ENCODE results near the gene SPN.
"Not testable (repeated sequence)": the region's sequence is repeated elsewhere in the genome, so short reads cannot be mapped to it uniquely, and the experiment has no call there.

SPN gene

DNA sequence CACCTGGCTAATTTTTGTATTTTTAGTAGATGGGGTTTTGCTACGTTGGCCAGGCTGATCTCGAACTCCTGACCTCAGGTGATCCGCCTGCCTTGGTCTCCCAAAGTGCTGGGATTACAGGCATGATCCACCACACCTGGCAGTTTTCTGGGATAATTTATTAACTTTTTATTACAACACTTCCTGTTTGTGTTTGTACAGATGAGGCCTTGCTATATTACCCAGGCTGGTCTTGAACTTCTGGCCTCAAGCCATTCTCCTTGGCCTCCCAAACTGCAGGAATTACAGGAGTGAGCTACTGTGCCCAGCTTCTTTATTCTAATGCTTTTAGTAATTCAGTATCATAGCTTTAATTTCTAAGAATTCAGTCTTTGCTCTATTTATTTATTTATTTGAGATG, 16.1 kb upstream of the SPN start:
- no peak for DNase-seq (ENCODE audit: low read depth)

DNA sequence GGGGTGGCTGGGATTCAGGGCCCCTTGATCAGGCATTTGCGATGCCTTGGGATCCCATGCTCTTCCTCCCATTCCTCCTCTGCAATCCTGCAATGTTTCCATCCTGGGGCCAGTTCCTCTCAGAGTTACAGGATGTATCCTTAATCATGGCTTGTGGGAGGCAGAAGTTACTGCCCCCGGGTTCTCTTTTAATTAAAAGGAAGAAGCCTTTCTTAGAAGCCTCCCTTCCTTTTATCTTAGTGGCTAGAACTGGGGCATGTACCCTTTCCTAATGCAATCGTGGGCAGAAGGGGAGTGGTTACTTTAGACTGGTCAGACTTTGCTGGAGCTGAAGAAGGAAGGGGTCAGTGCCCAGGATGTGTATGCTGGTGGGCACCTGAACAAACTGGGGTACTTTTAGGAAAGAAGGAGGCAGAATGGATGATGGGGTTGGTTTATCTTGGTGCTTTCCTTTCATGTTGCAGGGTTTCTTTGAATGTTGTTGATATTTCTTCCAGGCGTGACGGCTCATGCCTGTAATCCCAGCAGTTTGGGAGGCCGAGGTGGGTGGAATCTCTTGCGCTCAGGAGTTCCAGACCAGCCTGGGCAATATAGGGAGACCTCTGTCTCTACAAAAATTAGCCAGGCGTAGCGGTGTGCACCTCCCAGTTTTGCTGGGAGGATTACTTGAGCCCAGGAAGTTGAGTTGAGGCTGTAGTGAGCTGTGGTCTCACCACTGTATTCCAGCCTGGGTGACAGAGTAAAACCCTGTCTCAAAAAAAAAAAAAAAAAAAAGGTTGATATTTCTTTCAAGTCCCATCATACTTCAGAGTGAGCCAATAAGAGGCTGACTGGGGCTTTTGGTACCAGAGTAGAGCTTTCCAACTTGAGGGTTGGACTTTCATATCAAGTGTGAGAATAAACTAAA, 13.2 kb upstream of the SPN start:
- no peak for DNase-seq (ENCODE audit: low read depth)

DNA sequence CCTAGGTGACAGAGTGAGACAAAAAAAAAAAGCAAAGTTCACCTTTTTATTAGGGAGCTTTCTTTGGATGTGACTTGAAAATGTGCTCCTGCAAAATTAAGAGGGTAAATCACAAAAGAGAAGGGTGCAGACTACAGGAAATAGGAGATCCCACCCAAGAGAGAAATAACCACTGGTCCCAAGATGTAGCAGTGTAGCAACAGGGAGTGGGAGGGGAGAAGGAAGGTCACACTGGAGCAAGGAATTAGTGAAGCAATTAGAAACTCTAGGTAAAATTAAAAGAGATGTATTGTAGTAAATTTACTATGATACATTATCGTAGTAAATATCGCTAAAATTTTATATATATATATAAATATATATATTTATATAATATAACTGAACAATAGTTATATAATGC, 12.3 kb upstream of the SPN start:
- no peak for DNase-seq (ENCODE audit: low read depth)

DNA sequence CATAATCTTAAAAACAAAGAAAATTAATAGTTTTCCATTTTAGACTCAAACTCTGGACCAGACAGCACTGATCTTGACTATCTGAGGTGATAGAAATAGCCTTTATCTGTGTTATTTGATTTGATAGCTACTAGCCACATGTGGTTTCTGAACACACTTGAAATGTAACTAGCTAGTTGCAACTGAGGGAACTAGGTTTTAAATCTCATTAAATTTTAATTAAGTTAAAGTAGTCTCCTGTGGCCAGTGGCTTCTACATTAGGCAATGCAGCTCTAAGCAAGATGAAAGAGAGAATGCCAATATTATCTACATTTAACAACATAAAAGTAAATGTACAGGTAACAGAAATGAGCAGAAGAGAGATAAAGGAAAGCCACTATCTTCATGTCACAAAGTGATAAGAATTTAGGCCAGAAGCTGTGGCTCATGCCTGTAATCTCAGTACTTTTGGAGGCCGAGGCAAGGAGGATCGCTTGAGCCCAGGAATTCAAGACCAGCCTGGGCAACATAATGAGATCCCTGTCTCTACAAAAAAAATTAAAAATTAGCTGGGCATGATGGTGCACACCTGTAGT, 11.2 kb upstream of the SPN start:
- DNase-seq (ENCODE audit: low read depth): no peak

DNA sequence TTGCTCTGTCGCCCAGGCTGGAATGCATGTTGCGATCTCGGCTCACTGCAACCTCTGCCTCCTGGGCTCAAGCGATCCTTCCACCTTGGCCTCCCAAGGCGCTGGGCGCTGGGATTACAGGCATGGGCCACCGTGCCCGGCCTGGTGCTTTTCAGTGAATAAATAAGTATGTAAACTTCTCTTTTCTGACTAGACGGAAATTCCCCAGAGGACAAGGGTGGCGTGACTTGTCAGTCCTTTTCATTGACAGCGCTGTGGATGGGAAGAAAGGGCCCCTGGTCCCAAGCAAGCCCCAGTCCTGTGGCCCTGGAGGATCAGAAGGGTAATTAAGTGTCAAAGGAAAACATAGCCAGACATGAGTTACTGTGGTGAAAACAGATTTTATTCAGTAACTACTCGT, 9.6 kb upstream of the SPN start:
- no peak for DNase-seq (ENCODE audit: low read depth)

DNA sequence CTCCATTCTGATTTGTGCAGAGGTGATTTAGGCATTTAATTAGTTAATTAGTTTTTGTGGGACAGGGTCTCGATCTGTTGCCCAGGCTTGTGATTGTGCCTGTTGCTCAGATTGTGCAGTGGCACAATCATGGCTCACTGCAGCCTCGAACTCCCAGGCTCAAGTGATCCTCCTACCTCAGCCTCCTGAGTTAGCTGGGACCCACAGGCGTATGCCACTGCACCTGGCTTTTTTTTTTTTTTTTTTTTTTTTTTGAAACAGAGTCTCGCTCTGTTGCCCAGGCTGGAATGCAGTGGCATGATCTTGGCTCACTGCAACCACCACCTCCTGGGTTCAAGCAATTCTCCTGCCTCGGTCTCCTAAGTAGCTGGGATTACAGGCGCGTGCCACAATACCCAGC, 9.2 kb upstream of the SPN start:
- not testable (repeated sequence) for DNase-seq (ENCODE audit: low read depth)

DNA sequence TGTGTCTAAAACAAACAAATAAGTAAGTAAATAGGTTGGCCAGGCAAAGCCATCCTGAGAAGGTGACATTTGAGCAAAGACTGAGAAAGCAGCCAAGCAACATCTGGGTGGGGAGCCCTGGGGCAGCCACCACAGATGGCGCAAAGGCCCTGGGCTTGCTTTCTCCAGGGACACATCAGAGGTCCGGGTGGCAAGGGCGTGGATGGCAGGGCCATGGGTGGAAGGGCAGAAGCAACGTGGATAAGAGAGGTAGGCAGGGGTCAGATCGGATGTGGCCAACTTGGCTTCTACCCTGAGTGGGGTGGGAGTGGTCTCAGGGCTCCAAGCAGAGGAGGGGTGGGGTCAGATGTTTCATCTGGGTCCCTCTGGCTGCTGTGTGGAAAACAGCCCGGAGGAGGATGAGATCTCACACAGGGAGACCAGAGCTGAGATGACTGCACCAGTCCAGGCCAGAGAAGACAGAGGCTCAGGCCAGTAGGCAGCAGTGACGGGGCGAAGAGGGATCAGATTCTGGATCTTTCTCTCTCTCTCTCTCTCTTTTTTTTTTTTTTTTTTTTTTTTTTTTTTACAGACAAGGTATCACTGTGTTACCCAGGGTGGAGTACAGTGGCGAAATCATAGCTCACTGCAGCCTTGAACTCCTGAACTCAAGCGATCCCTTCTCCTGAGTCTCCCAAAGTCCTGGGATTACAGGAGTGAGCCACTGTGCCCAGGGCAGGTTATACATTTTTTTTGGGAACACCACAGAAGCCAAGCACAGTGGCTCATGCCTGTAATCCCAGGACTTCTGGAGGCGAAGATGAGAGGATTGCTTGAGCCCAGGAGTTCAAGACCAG, 6.1 kb upstream of the SPN start:
- DNase-seq (ENCODE audit: low read depth): no peak

DNA sequence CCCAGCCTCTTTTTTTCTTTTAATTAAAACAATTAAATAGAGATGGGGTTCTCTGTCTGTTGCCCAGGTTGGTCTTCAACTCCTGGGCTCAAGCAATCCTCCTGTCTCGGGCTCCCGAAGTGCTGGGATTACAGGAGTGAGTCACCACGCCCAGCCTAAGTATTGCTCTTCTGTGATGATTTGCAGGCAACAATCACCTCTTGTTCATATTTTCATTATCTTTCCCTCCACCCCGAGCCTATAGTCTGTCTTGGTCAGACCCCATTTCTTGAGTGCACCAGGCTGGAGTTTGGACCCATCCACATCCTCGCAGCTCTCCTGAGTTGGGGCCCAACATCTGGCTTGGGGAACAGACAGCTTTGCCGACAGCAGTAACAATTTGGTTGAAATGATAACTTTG, 4.3 kb upstream of the SPN start:
- DNase-seq (ENCODE audit: low read depth): no peak

DNA sequence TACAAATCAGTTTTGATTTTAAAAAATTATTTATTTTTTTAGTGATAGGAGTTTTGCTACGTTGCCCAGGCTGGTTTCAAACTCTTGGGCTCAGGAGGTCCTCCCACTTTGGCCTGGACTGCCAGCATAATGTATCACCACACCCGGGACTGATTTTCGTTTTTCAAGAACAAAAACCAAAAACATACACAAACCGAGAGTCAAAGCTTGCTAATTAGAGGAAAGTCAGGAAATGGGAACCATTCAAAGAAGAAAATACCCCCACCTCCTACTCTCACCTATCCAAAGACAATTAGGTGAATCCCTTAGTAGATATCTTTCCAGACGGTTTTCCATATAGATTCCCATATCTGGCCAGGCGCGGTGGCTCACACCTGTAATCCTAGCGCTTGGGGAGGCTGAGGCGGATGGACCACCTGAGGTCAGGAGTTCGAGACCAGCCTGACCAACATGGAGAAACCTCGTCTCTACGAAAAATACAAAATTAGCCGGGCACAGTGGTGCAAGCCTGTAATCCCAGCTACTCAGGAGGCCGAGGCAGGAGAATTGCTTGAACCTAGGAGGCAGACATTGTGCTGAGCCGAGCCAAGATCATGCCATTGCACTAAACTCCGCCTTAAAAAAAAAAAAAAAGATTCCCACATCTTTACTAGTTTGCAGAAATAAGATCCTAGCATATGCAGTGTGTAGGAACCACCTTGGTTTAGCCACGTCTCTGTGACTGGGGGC, 883 bp upstream of the SPN start:
- DNase-seq (ENCODE audit: low read depth): no peak

DNA sequence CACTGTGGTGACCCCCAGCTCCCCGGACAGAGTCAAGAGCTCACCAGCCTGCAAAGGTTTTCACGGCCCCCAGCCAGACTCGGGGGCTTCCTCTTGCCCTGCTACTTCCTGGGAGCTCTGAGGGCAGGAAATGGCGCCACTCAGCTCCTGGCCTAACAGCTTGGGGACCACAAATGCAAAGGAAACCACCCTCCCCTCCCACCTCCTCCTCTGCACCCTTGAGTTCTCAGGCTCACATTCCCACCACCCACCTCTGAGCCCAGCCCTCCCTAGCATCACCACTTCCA, 375 bp upstream of the SPN start:
- no peak for DNase-seq (ENCODE audit: low read depth)

DNA sequence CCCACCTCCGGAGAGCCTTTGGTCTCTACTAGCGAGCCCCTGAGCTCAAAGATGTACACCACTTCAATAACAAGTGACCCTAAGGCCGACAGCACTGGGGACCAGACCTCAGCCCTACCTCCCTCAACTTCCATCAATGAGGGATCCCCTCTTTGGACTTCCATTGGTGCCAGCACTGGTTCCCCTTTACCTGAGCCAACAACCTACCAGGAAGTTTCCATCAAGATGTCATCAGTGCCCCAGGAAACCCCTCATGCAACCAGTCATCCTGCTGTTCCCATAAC, 702 bp downstream of the SPN start:
- DNase-seq (ENCODE audit: low read depth): no peak

DNA sequence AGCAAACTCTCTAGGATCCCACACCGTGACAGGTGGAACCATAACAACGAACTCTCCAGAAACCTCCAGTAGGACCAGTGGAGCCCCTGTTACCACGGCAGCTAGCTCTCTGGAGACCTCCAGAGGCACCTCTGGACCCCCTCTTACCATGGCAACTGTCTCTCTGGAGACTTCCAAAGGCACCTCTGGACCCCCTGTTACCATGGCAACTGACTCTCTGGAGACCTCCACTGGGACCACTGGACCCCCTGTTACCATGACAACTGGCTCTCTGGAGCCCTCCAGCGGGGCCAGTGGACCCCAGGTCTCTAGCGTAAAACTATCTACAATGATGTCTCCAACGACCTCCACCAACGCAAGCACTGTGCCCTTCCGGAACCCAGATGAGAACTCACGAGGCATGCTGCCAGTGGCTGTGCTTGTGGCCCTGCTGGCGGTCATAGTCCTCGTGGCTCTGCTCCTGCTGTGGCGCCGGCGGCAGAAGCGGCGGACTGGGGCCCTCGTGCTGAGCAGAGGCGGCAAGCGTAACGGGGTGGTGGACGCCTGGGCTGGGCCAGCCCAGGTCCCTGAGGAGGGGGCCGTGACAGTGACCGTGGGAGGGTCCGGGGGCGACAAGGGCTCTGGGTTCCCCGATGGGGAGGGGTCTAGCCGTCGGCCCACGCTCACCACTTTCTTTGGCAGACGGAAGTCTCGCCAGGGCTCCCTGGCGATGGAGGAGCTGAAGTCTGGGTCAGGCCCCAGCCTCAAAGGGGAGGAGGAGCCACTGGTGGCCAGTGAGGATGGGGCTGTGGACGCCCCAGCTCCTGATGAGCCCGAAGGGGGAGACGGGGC, 1.3 kb downstream of the SPN start:
- DNase-seq (ENCODE audit: low read depth): no peak

DNA sequence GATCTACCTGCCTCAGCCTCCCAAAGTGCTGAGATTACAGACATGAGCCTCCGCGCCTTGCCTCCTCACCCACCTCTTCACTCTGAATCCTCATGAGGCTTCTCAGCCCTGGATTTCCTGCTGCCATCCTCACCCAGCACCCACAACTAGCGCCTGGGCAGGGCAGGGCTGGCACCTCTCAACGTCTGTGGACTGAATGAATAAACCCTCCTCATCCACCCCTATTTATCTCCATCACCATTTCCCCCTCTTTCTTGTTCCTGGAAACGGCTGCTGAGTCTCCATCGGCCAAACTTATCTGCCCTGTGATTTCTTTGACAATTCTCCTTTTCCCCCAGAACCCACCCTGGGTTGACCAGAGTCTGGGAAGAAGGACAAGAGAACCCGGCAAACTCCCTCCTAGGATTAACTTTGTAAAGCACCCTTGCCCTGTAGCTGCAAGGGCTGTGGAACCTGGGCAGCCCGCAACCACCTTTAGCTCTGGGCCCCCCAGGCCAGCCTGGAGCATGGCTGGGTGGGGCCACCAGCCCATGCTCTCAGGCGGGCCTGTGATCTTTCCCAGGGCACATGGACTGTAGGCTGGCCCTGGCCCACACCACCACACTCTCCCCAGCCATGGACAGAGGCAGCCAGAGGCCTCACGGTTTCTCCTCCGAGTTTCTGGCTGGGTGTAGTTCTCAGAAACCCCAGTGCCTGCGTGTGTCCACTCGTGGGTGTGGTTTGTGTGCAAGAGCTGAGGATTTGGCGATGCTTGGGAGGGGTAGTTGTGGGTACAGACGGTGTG, 2.4 kb downstream of the SPN start:
- DNase-seq (ENCODE audit: low read depth): no peak

DNA sequence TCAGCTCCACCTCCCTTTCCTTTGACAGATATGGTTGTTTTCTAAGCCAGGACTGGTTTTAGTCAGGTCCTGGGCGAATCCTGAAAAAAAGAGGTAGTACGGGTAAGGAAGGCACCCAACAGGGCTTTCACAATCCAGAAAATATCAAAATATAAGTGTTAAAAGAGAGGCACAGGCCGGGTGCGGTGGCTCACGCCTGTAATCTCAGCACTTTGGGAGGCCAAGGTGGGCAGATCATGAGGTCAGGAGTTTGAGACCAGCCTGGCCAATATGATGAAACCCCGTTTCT, 4.2 kb downstream of the SPN start:
- DNase-seq (ENCODE audit: low read depth): not testable (repeated sequence)

DNA sequence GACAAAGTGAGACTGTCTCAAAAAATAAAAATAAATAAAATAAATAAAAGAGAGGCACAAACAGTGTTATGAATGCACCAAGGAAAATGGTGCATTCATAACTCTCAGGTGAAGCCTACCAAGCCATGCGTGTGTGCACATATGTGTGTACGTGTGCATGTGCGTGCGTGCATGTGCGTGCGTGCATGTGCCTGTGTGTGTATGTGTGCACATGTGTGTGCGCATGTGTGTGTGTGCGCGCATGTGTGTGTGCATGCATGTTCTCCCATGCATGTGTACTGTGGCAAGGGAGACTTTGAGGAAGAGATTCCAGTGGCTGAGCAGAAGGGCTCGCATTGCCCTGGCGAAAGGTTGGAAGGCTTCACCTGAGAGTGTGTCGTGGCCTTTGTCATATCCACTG, 4.7 kb downstream of the SPN start:
- DNase-seq (ENCODE audit: low read depth): no peak

DNA sequence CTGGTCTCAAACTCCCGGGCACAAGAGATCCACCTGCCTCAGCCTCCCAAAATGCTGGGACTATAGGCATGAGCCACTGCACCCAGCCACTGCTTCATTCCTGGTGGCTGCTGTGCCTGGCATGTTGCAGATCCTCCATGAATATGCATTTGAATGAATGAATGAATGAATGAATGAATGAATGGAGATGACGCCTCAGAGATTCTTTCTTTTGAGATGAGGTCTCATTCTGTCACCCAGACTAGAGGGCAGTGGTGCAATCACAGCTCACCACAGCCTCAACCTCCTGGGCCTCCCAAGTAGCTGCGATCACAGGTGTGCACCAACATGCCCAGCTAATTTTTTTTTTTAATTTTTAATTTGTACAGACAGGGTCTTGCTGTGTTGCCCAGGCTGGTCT, 5.2 kb downstream of the SPN start:
- no peak for DNase-seq (ENCODE audit: low read depth)

DNA sequence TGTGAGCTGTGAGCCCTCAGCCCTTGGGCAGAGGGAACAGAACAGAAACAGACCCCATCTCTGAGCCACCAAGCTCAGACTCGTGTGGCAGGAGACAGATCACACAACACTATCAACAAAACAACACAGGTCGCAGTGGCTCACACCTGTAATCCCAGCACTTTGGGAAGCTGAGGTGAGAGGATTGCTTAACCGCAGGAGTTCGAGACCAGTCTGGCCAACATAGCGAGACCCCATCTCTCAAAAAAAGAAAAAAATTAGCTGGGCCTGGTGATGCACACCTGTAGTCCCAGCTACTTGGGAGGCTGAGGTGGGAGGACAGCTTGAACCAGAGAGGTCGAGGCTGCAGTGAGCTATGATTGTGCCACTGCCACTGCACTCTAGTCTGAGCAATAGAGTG, 10.5 kb downstream of the SPN start:
- DNase-seq (ENCODE audit: low read depth): no peak

DNA sequence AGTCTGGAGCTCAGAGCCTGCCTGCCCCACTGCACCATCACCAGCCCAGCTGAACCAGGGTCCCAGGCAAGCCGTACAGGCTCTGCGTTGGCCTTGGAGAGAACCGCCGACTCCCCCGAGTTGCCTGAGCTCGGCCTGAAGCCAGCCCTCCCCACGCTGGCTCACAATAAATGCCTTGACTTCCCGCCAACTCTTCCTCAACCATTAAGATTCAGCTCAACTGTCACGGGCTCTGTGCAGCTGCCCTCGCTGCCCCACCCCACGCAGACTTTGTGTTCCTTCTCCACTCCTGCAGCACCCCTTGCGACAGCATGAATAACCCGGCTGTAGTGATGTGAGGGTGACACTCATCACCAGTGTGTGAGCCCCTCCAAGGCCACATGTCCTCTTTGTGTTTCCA, 11.1 kb downstream of the SPN start:
- no peak for DNase-seq (ENCODE audit: low read depth)

DNA sequence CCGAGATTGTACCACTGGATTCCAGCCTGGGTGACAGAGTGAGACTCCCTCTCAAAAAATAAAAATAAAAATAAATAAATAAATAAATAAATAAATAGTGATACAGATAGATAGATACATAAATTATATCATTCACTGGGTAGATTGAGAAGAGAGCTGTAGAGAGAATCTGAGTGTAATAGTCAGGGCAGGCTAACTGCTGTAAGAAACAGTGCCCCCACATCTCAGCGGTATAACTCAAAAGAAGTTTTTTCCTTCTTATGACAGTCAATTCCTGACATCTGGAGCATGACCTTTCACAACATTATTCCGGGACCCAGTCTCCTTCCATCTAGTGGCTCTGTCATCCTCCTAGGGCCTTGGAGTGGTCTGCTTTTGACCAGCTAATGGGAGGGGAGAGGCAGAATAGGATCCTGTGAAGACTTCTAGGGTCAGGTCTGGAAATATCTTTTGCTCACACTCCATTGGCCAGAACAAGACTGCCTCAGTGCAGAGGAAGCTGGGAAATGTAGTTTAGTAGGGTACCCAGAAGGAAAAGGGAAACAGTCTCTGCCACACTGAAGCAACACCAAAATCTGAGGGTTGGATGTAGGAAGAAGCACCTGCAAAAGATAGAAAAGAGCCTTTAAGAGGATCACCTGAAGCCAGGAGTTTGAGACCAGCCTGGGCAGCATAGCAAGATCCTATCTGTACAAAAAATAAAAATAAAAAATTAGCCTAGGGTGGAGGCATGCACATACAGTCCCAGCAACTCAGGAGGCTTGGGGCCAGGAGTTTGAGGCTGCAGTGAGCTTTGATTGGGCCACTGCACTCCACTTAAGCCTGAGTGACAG, 13.0 kb downstream of the SPN start:
- no peak for DNase-seq (ENCODE audit: low read depth)

DNA sequence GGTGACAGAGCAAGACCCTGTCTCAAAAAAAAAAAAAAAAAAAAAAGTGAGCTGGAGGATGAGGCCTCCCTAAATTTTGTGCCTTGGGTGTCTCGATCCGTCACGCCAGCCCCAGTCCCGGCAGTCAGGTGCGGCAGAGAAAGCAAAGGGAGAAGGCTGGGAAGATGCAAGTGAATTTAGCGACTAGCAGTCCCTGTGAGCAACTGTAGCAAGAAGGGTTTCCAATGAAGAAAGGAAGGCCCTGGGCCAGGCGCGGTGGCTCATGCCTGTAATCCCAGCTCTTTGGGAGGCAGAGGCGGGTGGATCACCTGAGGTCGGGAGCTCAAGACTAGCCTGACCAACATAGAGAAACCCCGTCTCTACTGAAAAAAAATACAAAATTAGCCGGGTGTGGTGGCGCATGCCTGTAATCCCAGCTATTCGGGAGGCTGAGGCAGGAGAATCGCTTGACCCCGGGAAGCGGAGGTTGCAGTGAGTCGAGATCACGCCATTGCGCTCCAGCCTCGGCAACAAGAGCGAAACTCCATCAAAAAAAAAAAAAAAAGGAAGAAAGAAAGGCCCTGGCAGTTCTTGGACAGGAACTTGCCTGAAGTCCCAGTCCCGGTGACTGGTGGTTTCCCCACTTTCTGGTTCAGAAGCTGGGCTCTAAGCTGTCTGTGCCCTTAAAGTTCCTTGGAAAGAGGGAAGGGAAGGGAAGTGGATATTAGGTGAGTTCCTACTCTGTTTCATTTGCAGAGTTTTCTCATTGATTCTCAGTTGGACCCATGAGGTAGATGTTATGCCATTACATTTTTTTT, 14.1 kb downstream of the SPN start:
- no peak for DNase-seq (ENCODE audit: low read depth)

All from HS-5 (cell line).